Endothelial cell of umbilical vein (primary cell): ENCODE results near the gene C3orf38. TPM values are rescaled to one million over a fixed set of nuclear protein-coding genes. Genes with fewer than 3 reads are reported as not detected.

Experiments
- BruUV-seq: library from RNA; stranded (reverse); fragments of 400-500 nt; replicated peaks from 2 replicates; lab custom pipeline; 2021; lab: Mats Ljungman, UMichigan
- CTCF ChIA-PET: fragments of 300-600, 350-600 bp; sonication (Branson Sonifier 250); formaldehyde crosslinking; loops from one replicate; lab custom pipeline; 2021; ENCODE audit warnings: antibody characterized with exemption, inconsistent platforms; lab: Charles Lee
- POLR2A ChIA-PET: fragments of 300-600, 350-600 bp; sonication (Branson Sonifier 250); formaldehyde crosslinking; loops from one replicate; lab custom pipeline; 2021; ENCODE audit warnings: antibody characterized with exemption, inconsistent platforms; lab: Charles Lee
- DNase-seq: peaks from one replicate; pipeline ENCODE4 v3.0.0-alpha.2; 2011; ENCODE audit warnings: low read depth, low spot score
- FAIRE-seq: peaks from 2 replicates; lab custom pipeline; 2011; peaks lifted over from hg19 to GRCh38; lab: Jason Lieb, UNC
- H2AFZ ChIP-seq: 2 replicates; pipeline ENCODE4 v1.6.0; 2012; ENCODE audit warnings: low read depth, low read length, control low read depth, inconsistent platforms
- H3K27ac ChIP-seq: 2 replicates; pipeline ENCODE4 v1.5.1; 2011; ENCODE audit warnings: low read depth, mild to moderate bottlenecking, control low read depth, low read length, moderate library complexity; ENCODE audit not compliant: insufficient read depth
- H3K27me3 ChIP-seq, 2 experiments: 2 replicates each; pipeline versions ENCODE4 v1.6.0 to v1.6.1; 2011; ENCODE audit warnings: low read length in 2 of 2, mixed read lengths in 1 of 2; ENCODE audit not compliant: control insufficient read depth in 2 of 2, insufficient read depth in 2 of 2
- H3K36me3 ChIP-seq, 2 experiments: 2 replicates in 1 of 2; 3 replicates in 1 of 2; pipeline ENCODE4 v1.5.1; 2011; ENCODE audit warnings: low read length in 2 of 2, mild to moderate bottlenecking in 1 of 2, moderate library complexity in 1 of 2; ENCODE audit not compliant: control insufficient read depth in 2 of 2, insufficient read depth in 2 of 2; ENCODE audit errors: extremely low read depth in 1 of 2
- H3K4me1 ChIP-seq: 3 replicates; pipeline ENCODE4 v1.5.1; 2011; ENCODE audit warnings: mild to moderate bottlenecking, low read length; ENCODE audit not compliant: control insufficient read depth, insufficient read depth; ENCODE audit errors: extremely low read depth
- H3K4me2 ChIP-seq: 2 replicates; pipeline ENCODE4 v1.6.1; 2011; ENCODE audit warnings: low read length, control low read depth, mixed read lengths; ENCODE audit not compliant: insufficient read depth
- H3K4me3 ChIP-seq, 3 experiments: fragments of 200-600 bp in 1 of 3; sonication (generic), shearing (Covaris generic) in 1 of 3; replicated peaks in 1 of 3; 2 replicates each; pipeline ENCODE4 v1.5.1; 2011 to 2016; ENCODE audit warnings: control low read depth in 3 of 3, low read length in 3 of 3, mild to moderate bottlenecking in 2 of 3, inconsistent platforms in 1 of 3, low read depth in 1 of 3, moderate library complexity in 1 of 3; ENCODE audit not compliant: insufficient read depth in 1 of 3
- H3K79me2 ChIP-seq: 2 replicates; pipeline ENCODE4 v1.6.0; 2012; ENCODE audit warnings: low read length, inconsistent platforms; ENCODE audit not compliant: control insufficient read depth, insufficient read depth
- H3K9ac ChIP-seq: replicated peaks from 2 replicates; pipeline ENCODE3; 2011; ENCODE audit warnings: low read length, control low read depth; ENCODE audit not compliant: insufficient read depth; ENCODE audit errors: extremely low read depth
- H3K9me1 ChIP-seq: replicated peaks from 3 replicates; pipeline ENCODE4 v1.6.0; 2011; ENCODE audit warnings: mild to moderate bottlenecking, low read length; ENCODE audit not compliant: control insufficient read depth, insufficient read depth; ENCODE audit errors: extremely low read depth
- H3K9me3 ChIP-seq: replicated peaks from 2 replicates; pipeline ENCODE4 v1.5.1; 2012; ENCODE audit warnings: low read length, inconsistent platforms; ENCODE audit not compliant: control insufficient read depth, insufficient read depth
- H4K20me1 ChIP-seq: replicated peaks from 2 replicates; pipeline ENCODE3; 2011; ENCODE audit warnings: mild to moderate bottlenecking, low read length; ENCODE audit not compliant: control insufficient read depth, insufficient read depth; ENCODE audit errors: extremely low read depth
- EZH2 ChIP-seq: IDR thresholded peaks from 2 replicates; pipeline ENCODE4 v1.6.1; 2012; ENCODE audit warnings: borderline replicate concordance, low read depth, mild to moderate bottlenecking, moderate library complexity, low read length, inconsistent platforms; ENCODE audit not compliant: severe bottlenecking
- FOS ChIP-seq: IDR thresholded peaks from 2 replicates; pipeline ENCODE4 v1.6.1; 2011; ENCODE audit warnings: mild to moderate bottlenecking, low read length, moderate library complexity, borderline replicate concordance; ENCODE audit not compliant: insufficient read depth
- GATA2 ChIP-seq: IDR thresholded peaks from 2 replicates; pipeline ENCODE4 v1.7.0; 2011; ENCODE audit warnings: low read depth, mild to moderate bottlenecking, moderate library complexity, mixed read lengths, low read length; ENCODE audit not compliant: insufficient read length, insufficient read depth
- JUN ChIP-seq: IDR thresholded peaks from 2 replicates; pipeline ENCODE4 v1.6.1; 2011; ENCODE audit warnings: borderline replicate concordance, low read depth; ENCODE audit not compliant: insufficient read length, insufficient read depth
- MYC ChIP-seq: IDR thresholded peaks from one replicate; pipeline ENCODE4 v1.6.1; 2011; ENCODE audit warnings: mild to moderate bottlenecking, low read depth, low read length
- POLR2A ChIP-seq: IDR thresholded peaks from 2 replicates; pipeline ENCODE4 v1.6.1; 2012; ENCODE audit warnings: low read depth, mild to moderate bottlenecking, control low read depth, low read length
- POLR2AphosphoS5 ChIP-seq: IDR thresholded peaks from 2 replicates; pipeline ENCODE4 v1.6.1; 2012; ENCODE audit warnings: low read depth, mild to moderate bottlenecking, control low read depth, low read length, moderate library complexity; ENCODE audit not compliant: insufficient read depth
- dilution Hi-C: fragments of 300-500 bp; cut with MboI; formaldehyde crosslinking; loops from one replicate; pipeline ENCODE4 v1.15.0; 2019; ENCODE audit warnings: low sequenced_read_pairs; ENCODE audit not compliant: extremely low pct_ligation_motif_present
- intact Hi-C: fragments of 100-400 bp; cut with micrococcal nuclease; formaldehyde crosslinking; loops from one replicate; pipeline ENCODE4 v1.10.0; 2022
- polyA plus RNA-seq, 4 experiments: library from polyadenylated mRNA; depleted of rRNA in 3 of 4; stranded (reverse) in 3 of 4; unstranded in 1 of 4; fragments of >200 nt; gene quantifications; 2 replicates each; pipeline versions ENCODE4 v1.2.1 to v1.2.3, GENCODE V29; 2011 to 2012; ENCODE audit warnings: missing spikeins in 1 of 4
- total RNA-seq: library from RNA; stranded (reverse); gene quantifications from 2 replicates; pipeline ENCODE4 v1.2.3, GENCODE V29; 2021
- TF ChIP-seq, protein P1 (sequence below): IDR thresholded peaks from 2 replicates; pipeline ENCODE4 v1.6.1; 2011; ENCODE audit not compliant: insufficient read depth, insufficient read length
- TF ChIP-seq, protein P2 (sequence below), 2 donors: IDR thresholded peaks; 1 replicate in 1 of 2; 2 replicates in 1 of 2; pipeline ENCODE4 v1.5.1; 2011; ENCODE audit warnings: low read length in 2 of 2, mild to moderate bottlenecking in 2 of 2, moderate library complexity in 2 of 2, control low read depth in 1 of 2, inconsistent platforms in 1 of 2, low read depth in 1 of 2; ENCODE audit not compliant: insufficient read depth in 1 of 2; ENCODE audit errors: extremely low read depth in 1 of 2

Gene C3orf38
- total and polyA plus RNA-seq, 2 donors (not counting 3 experiments of a cell fraction or from before 2014, with no cell fraction given) = 5.2 to 17.9 TPM

GRCh38 chr3:88189361-88189810 lies 39.6 kb downstream of the C3orf38 start:
- Histone ChIP-seq H3K27me3 (no peaks in the 10 kb centered on the region), H3K36me3 (no peaks in the 10 kb centered on the region), H2AFZ (no peak overlapping the region), H3K9me1 (no peaks in the 10 kb centered on the region), H3K4me3 (no peak overlapping the region), H3K9me3 (no peaks in the 10 kb centered on the region), H3K79me2 (no peaks in the 10 kb centered on the region), H4K20me1 (no peaks in the 10 kb centered on the region), H3K4me2 (no peak overlapping the region), H3K4me1 (no peaks in the 10 kb centered on the region), H3K9ac (no peak overlapping the region), H3K27ac (no peak overlapping the region)
- BruUV-seq = no TSS peak
- FAIRE-seq = no peak
- TF ChIP-seq, protein P1, sequence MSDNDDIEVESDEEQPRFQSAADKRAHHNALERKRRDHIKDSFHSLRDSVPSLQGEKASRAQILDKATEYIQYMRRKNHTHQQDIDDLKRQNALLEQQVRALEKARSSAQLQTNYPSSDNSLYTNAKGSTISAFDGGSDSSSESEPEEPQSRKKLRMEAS = no peak
- TF ChIP-seq POLR2A (no peak), FOS (no peak), MYC (no peak)
- DNase-seq = no peak
- intact Hi-C loops = no loop called here
- POLR2A ChIA-PET = no interaction called here
- dilution Hi-C loops = no loop called here
- CTCF ChIA-PET = interaction anchor here (1.3 kb wide), 1 partner anchor 9 kb away, joined by 4 read pairs; no protein-coding TSS in a partner anchor

DNA sequence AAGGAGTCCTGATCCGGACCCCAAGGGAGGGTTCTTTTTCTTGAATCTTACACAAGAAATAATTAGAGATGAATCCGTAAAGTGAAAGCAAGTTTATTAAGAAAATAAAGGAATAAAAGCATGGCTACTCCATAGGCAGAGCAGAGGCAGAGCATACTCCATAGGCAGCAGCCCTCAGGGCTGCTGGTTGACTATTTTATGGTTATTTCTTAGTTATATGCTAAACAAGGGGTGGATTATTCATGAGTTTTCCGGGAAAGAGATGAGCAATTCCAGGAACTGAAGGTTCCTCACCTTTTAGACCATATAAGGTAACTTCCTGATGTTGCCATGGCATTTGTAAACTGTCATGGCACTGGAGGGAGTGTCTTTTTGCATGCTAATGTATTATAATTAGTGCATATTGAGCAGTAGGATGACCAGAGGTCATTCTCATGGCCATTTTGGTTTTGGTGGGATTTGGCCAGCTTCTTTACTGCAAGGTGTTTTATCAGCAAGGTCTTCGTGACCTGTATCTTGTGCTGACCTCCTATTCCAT lies 42.2 kb downstream of the C3orf38 start:
- no peak overlapping the region for H3K9ac ChIP-seq
- H3K27me3 ChIP-seq = no peaks in the 10 kb centered on the region
- no peaks in the 10 kb centered on the region for H3K36me3 ChIP-seq
- no peak for FAIRE-seq
- no peak overlapping the region for H3K27ac ChIP-seq
- no peak for TF ChIP-seq POLR2A
- no peak for TF ChIP-seq FOS
- TF ChIP-seq, protein P2, sequence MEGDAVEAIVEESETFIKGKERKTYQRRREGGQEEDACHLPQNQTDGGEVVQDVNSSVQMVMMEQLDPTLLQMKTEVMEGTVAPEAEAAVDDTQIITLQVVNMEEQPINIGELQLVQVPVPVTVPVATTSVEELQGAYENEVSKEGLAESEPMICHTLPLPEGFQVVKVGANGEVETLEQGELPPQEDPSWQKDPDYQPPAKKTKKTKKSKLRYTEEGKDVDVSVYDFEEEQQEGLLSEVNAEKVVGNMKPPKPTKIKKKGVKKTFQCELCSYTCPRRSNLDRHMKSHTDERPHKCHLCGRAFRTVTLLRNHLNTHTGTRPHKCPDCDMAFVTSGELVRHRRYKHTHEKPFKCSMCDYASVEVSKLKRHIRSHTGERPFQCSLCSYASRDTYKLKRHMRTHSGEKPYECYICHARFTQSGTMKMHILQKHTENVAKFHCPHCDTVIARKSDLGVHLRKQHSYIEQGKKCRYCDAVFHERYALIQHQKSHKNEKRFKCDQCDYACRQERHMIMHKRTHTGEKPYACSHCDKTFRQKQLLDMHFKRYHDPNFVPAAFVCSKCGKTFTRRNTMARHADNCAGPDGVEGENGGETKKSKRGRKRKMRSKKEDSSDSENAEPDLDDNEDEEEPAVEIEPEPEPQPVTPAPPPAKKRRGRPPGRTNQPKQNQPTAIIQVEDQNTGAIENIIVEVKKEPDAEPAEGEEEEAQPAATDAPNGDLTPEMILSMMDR (IDR thresholded peaks at IDR 0.05; ENCODE audit: extremely low read depth in 1 of 2, insufficient read depth in 1 of 2, low read depth in 1 of 2, low read length in 2 of 2) = no peak
- TF ChIP-seq POLR2AphosphoS5 = no peak
- TF ChIP-seq GATA2 = no peak
- no peak for TF ChIP-seq MYC
- TF ChIP-seq, protein P1 = no peak
- TF ChIP-seq EZH2 = no peak
- no peak for TF ChIP-seq JUN
- no peak for DNase-seq
- H3K4me1 ChIP-seq = no peaks in the 10 kb centered on the region
- H3K4me2 ChIP-seq = no peak overlapping the region
- no peaks in the 10 kb centered on the region for H3K9me1 ChIP-seq
- no peak overlapping the region for H3K4me3 ChIP-seq
- no peaks in the 10 kb centered on the region for H4K20me1 ChIP-seq
- ChIA-PET CTCF (no interaction called here), POLR2A (no interaction called here)
- dilution Hi-C loops = no loop called here
- no TSS peak for BruUV-seq
- H2AFZ ChIP-seq = no peak overlapping the region
- intact Hi-C loops = no loop called here
- no peaks in the 10 kb centered on the region for H3K9me3 ChIP-seq
- no peaks in the 10 kb centered on the region for H3K79me2 ChIP-seq
